Left lung (tissue), 10 donors: ENCODE data around the gene PML. TPM values are rescaled to one million over a fixed set of nuclear protein-coding genes. Genes with fewer than 3 reads are reported as not detected.
"Not testable (repeated sequence)": the region's sequence is repeated elsewhere in the genome, so short reads cannot be mapped to it uniquely, and the experiment has no call there.

Experiments used
- ATAC-seq: fragments of 200-7000 bp; cut with Tn5 transposase; one replicate; pipeline ENCODE4 v1.9.1; 2020; ENCODE audit warnings: moderate library complexity
- DNase-seq, 4 donors: peaks; one replicate each; pipeline ENCODE4 v3.0.0-alpha.2; 2013 to 2020
- H3K27ac ChIP-seq, 2 donors: fragments of 200-600 bp; sonication (generic) in 1 of 2; one replicate each; pipeline versions ENCODE4 v1.5.0 to v1.8.0; 2020 to 2021
- H3K27me3 ChIP-seq, 2 donors: fragments of 200-600 bp; sonication (generic) in 1 of 2; one replicate each; pipeline versions ENCODE4 v1.5.0 to v1.8.0; 2020 to 2021
- H3K36me3 ChIP-seq, 2 donors: fragments of 200-600 bp; sonication (generic) in 1 of 2; one replicate each; pipeline versions ENCODE4 v1.5.0 to v1.8.0; 2020 to 2021
- H3K4me1 ChIP-seq, 2 donors: fragments of 200-600 bp; one replicate each; pipeline ENCODE4 v1.8.0; 2021
- H3K4me3 ChIP-seq, 2 donors: fragments of 200-600 bp; sonication (generic) in 1 of 2; one replicate each; pipeline versions ENCODE4 v1.5.0 to v1.8.0; 2020 to 2021; ENCODE audit warnings: mild to moderate bottlenecking in 1 of 2
- H3K9me3 ChIP-seq, 2 donors: fragments of 200-600 bp; sonication (generic) in 1 of 2; one replicate each; pipeline versions ENCODE4 v1.5.0 to v1.8.0; 2020 to 2021
- CTCF ChIP-seq, 2 donors: fragments of 200-600 bp; sonication (generic) in 1 of 2; IDR thresholded peaks; one replicate each; pipeline versions ENCODE4 v1.5.0 to v1.8.0; 2021; ENCODE audit warnings: antibody characterized with exemption in 2 of 2
- intact Hi-C, 2 donors: fragments of 100-400 bp; cut with DNase I; formaldehyde crosslinking; loops; one replicate each; pipeline versions ENCODE4 v1.11.2 to v1.14.2; 2022
- polyA plus RNA-seq, 6 donors: library from polyadenylated mRNA; unstranded; fragments of 120-200 nt; gene quantifications; one replicate each; pipeline ENCODE4 v1.2.1, GENCODE V29; 2013; ENCODE audit not compliant: insufficient read length in 6 of 6
- total RNA-seq, 2 donors: library from RNA; stranded (reverse); fragmentation: NEBNext Ultra II Directional; extraction: Animal tissue kit (Norgen Biotek cat#: 25700); gene quantifications; one replicate each; pipeline ENCODE4 v1.2.1, GENCODE V29; 2021
- donor health status: DM: no; HTN: yes; CAD: no.
- donor health status: DM: no; HTN: no; CAD: no.

PML gene
- total and polyA plus RNA-seq, 8 donors = 41.8 to 75.2 (median 48.9) TPM

DNA sequence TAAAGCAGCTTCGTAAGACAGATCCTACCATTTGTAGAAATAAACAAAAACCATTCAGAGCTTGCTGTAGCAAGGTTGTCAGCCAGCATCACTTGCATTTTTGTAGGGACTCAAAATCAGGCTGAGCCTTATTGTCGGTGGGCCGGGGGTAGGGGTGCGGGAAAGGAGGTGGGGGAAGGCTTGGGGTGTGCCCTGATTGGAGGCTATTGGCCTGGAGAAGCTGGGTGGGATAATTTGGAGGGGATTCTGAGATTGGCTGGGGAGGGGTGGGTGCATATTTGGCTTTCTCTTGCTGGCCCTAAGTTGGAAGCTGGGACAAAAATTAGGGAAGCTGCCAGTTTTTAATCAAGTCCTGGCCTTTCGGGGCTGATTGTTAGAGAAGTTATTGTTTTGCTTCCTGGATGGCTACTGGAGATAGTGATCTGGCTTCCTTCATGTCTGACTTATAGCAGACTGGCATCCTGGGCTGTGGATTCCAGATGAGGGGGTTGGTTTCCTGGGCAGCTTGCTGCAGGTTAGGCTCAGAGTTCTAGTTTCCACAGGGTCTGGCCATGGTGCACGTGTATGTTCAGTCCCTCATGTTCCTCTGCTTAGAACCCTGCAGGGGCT is 25.3 kb upstream of the PML start:
- Histone ChIP-seq H3K4me3 (no peak overlapping the region), H3K9me3 (no peaks in the 10 kb centered on the region), H3K4me1 (peaks cover 11 to 23% of the 10 kb centered on the region in 2 donors), H3K27ac (no peak overlapping the region), H3K27me3 (no peaks in the 10 kb centered on the region), H3K36me3 (no peaks in the 10 kb centered on the region)
- DNase-seq = peak in 1 of 4 donors; percentile 2
- intact Hi-C loops = no loop called here
- no peak for ATAC-seq
- no peak for TF ChIP-seq CTCF (IDR thresholded peaks at IDR 0.05)

DNA sequence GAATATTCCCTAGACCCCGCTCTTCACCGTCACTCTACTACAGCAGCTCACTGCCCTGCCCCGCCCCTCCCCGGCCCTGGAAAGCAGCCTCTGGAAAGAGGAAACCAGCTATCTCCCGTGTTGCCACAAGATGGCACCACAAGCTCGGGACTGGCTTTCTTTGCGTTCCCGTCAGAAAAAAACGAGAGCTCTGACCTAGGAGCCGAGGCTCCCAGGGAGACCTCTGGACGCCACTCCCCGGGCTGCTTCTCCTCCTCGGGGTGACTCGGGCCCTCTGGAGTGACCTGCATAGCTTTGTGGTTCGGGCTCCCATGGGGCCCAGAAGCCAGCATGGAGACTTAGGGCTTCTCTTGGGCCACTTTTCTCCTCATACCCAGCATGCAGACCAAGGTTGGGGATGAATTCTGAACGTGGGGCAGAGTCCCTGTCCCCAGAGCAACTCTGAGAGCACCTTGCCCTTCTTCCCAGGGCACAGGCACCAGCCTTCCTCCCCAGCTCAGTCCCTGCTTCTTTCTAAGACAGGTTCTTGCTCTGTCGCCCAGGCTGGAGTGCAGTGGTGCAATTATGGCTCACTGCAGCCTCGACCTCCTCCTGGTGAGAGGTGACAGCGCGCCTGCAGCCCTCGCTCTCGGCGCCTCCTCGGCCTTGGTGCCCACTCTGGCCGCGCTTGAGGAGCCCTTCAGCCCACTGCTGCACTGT is 21.4 kb upstream of the PML start:
- Histone ChIP-seq H3K36me3 (no peaks in the 10 kb centered on the region), H3K27ac (no peak overlapping the region), H3K27me3 (peaks cover 0 to 7% of the 10 kb centered on the region in 2 donors), H3K4me3 (no peak overlapping the region), H3K9me3 (no peaks in the 10 kb centered on the region), H3K4me1 (peaks cover 5 to 13% of the 10 kb centered on the region in 2 donors)
- intact Hi-C loops = loop anchor here in 1 of 2 donors (10.0 kb wide), 1 partner anchor 342 kb away; no protein-coding TSS in a partner anchor
- peak; percentile 56 to 88 for TF ChIP-seq CTCF (IDR thresholded peaks at IDR 0.05)
- DNase-seq (peak; percentile 84 to 91 (median 88)), ATAC-seq (peak; percentile 99)

DNA sequence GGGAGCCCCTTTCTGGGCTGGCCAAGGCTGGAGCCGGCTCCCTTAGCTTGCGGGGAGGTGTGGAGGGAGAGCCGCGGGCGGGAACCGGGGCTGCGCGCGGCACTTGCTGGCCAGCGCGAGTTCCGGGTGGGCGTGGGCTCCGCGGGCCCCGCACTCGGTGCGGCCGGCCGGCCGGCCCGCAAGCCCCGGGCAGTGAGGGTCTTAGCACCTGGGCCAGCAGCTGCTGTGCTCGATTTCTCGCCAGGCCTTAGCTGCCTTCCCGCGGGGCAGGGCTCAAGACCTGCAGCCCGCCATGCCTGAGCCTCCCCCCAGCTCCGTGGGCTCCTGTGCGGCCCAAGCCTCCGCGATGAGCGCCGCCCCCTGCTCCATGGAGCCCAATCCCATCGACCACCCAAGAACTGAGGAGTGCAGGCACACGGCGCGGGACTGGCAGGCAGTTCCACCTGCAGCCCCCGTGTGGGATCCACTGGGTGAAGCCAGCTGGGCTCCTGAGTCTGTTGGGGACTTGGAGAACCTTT is 20.8 kb upstream of the PML start:
- H3K36me3 ChIP-seq, H3K27me3 ChIP-seq, H3K9me3 ChIP-seq, H3K27ac ChIP-seq, ATAC-seq, H3K4me3 ChIP-seq, DNase-seq: not testable (repeated sequence)
- intact Hi-C loops = loop anchor here in 1 of 2 donors (10.0 kb wide), 1 partner anchor 341 kb away; no protein-coding TSS in a partner anchor
- peaks cover 5 to 13% of the 10 kb centered on the region in 2 donors for H3K4me1 ChIP-seq

- not testable (repeated sequence) for DNase-seq, ATAC-seq, H3K36me3 ChIP-seq, H3K27me3 ChIP-seq, H3K9me3 ChIP-seq, H3K4me3 ChIP-seq, H3K27ac ChIP-seq
- intact Hi-C loops = loop anchor here in 1 of 2 donors (10.0 kb wide), 1 partner anchor 339 kb away; no protein-coding TSS in a partner anchor
- peaks cover 5 to 19% of the 10 kb centered on the region in 2 donors for H3K4me1 ChIP-seq
Measured at GRCh38 chr15:73975440-73976125, 18.9 kb upstream of the PML start.

DNA sequence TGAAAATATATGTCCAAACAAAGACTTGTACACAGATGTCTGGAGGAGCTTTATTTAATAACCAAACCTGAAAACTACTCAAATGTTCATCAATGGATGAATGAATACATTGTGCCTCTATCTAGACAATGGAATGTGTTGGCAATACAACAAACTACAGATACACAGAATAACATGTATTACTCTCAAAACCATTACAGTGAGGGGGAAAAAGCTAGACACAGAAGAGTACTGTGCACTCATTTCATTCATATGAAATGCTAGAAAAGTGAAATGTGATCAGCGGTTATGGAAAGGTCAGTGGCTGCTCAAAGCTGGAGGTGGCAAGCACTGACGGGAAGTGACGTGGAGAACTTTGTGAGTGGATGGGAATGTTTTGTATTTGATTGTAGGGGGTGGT is 15.6 kb upstream of the PML start:
- no peak overlapping the region for H3K4me3 ChIP-seq
- intact Hi-C loops = loop anchor here in 1 of 2 donors (10.0 kb wide), 1 partner anchor 336 kb away; no protein-coding TSS in a partner anchor
- TF ChIP-seq CTCF (IDR thresholded peaks at IDR 0.05) = no peak
- ATAC-seq (no peak), DNase-seq (no peak)
- H3K36me3 ChIP-seq = no peaks in the 10 kb centered on the region
- peaks cover 0 to 7% of the 10 kb centered on the region in 2 donors for H3K27me3 ChIP-seq
- H3K27ac ChIP-seq = no peak overlapping the region
- no peaks in the 10 kb centered on the region for H3K9me3 ChIP-seq
- H3K4me1 ChIP-seq = peaks cover 27 to 38% of the 10 kb centered on the region in 2 donors
